Transverse colon (tissue), 4 donors: Measurements from ENCODE around the gene ACBD3.

Experiments used
- EP300 ChIP-seq: sonication (generic); formaldehyde crosslinking; IDR thresholded peaks from one replicate; pipeline ENCODE4 v1.6.1; 2017; ENCODE audit warnings: antibody characterized with exemption, low read depth
- POLR2A ChIP-seq: fragments of 450-650 bp; IDR thresholded peaks from one replicate; pipeline ENCODE4 v1.6.1; 2016; ENCODE audit warnings: antibody characterized with exemption, mild to moderate bottlenecking, moderate library complexity
- POLR2AphosphoS5 ChIP-seq, 3 donors: sonication (generic); formaldehyde crosslinking; IDR thresholded peaks; one replicate each; pipeline ENCODE4 v1.6.1; 2016; ENCODE audit warnings: antibody characterized with exemption in 3 of 3
- TF ChIP-seq, protein P1 (sequence below), 5 experiments: fragments of 200-600 bp in 3 of 5; fragments of 450-650 bp in 2 of 5; sonication (generic) in 3 of 5; IDR thresholded peaks; 1 replicate in 2 of 5; 2 replicates in 3 of 5; pipeline ENCODE4 v1.5.1; 2016 to 2017; ENCODE audit warnings: antibody characterized with exemption in 5 of 5, inconsistent platforms in 3 of 5, mild to moderate bottlenecking in 2 of 5, moderate library complexity in 1 of 5

DNA sequence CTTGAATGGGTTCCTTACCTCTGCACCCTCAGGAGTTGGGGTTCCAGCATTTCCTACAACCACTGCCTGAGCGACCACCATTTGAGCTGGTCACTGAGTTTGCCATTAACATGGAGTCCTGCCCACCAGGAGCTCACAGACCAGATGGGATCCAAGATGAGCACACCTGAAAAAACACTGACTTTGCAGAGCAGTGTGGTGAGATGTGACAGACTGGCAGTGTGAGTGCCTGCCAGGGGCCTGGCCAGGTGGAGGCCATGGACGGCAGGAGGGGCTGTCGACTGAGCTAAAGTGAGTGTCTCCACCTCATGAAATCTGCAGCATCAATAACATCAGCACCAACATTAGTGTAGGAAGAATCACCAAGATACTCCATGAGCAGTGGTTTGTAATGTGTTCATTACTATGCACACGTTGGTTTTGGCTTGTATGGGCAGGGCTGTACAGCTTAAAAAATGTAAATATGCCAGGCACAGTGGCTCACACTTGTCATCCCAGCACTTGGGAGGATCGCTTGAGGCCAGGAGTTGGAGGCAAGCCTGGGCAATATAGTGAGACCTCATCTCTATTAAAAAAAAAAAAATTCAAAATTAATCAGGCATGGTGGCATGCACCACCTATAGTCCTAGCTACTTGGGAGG is 24.8 kb upstream of the ACBD3 start:
- TF ChIP-seq, protein P1, sequence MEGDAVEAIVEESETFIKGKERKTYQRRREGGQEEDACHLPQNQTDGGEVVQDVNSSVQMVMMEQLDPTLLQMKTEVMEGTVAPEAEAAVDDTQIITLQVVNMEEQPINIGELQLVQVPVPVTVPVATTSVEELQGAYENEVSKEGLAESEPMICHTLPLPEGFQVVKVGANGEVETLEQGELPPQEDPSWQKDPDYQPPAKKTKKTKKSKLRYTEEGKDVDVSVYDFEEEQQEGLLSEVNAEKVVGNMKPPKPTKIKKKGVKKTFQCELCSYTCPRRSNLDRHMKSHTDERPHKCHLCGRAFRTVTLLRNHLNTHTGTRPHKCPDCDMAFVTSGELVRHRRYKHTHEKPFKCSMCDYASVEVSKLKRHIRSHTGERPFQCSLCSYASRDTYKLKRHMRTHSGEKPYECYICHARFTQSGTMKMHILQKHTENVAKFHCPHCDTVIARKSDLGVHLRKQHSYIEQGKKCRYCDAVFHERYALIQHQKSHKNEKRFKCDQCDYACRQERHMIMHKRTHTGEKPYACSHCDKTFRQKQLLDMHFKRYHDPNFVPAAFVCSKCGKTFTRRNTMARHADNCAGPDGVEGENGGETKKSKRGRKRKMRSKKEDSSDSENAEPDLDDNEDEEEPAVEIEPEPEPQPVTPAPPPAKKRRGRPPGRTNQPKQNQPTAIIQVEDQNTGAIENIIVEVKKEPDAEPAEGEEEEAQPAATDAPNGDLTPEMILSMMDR (IDR thresholded peaks at IDR 0.05) = no peak
- no peak for TF ChIP-seq POLR2A
- no peak for TF ChIP-seq POLR2AphosphoS5 (IDR thresholded peaks at IDR 0.05)
- no peak for TF ChIP-seq EP300
